Loucy (cell line): ENCODE data around the gene PRKCE.

Source experiments
- H2AFZ ChIP-seq: fragments of 200-600 bp; sonication (generic); 2 replicates; pipeline ENCODE4 v1.6.0; 2016; ENCODE audit warnings: antibody characterized with exemption, mild to moderate bottlenecking, low read length, moderate library complexity
- H3F3A ChIP-seq: fragments of 200-600 bp; 2 replicates; pipeline ENCODE4 v1.6.0; 2016; ENCODE audit warnings: antibody characterized with exemption, low read depth, mild to moderate bottlenecking
- H3K27me3 ChIP-seq: fragments of 200-600 bp; sonication (generic); 2 replicates; pipeline ENCODE4 v1.6.1; 2014; ENCODE audit warnings: low read length, mild to moderate bottlenecking; ENCODE audit not compliant: insufficient read depth, poor library complexity, severe bottlenecking
- H3K36me3 ChIP-seq: fragments of 200-600 bp; sonication (generic); 2 replicates; pipeline ENCODE4 v1.6.1; 2016; ENCODE audit warnings: low read length; ENCODE audit not compliant: insufficient read depth
- H3K4me1 ChIP-seq: fragments of 200-600 bp; sonication (generic); 2 replicates; pipeline ENCODE4 v1.5.1; 2014; ENCODE audit warnings: low read length, mild to moderate bottlenecking; ENCODE audit not compliant: insufficient read depth, poor library complexity, severe bottlenecking
- H3K4me2 ChIP-seq: fragments of 200-600 bp; sonication (generic); 2 replicates; pipeline ENCODE4 v1.6.0; 2014; ENCODE audit warnings: antibody characterized with exemption, low read length, low read depth, mild to moderate bottlenecking; ENCODE audit not compliant: poor library complexity, severe bottlenecking
- H3K4me3 ChIP-seq: fragments of 200-600 bp; sonication (generic); 2 replicates; pipeline ENCODE4 v1.5.1; 2014; ENCODE audit warnings: low read length, mild to moderate bottlenecking, mixed read lengths; ENCODE audit not compliant: poor library complexity, severe bottlenecking
- H3K79me2 ChIP-seq: fragments of 200-600 bp; sonication (generic); 2 replicates; pipeline ENCODE4 v1.6.1; 2014; ENCODE audit warnings: low read length; ENCODE audit not compliant: insufficient read depth
- H3K9ac ChIP-seq: fragments of 200-600 bp; sonication (generic); 2 replicates; pipeline ENCODE4 v1.6.0; 2014; ENCODE audit warnings: mild to moderate bottlenecking, low read depth, low read length, moderate library complexity; ENCODE audit not compliant: poor library complexity, severe bottlenecking
- H3K9me2 ChIP-seq: fragments of 200-600 bp; sonication (generic); replicated peaks from 2 replicates; pipeline ENCODE4 v1.6.1; 2016; ENCODE audit warnings: low read depth, low read length, mixed read lengths
- H3K9me3 ChIP-seq: fragments of 200-600 bp; sonication (generic); 2 replicates; pipeline ENCODE4 v1.6.1; 2014; ENCODE audit warnings: mild to moderate bottlenecking, antibody characterized with exemption, low read length, low read depth; ENCODE audit not compliant: insufficient read depth
- H4K20me1 ChIP-seq: fragments of 200-600 bp; sonication (generic); 2 replicates; pipeline ENCODE4 v1.6.0; 2014; ENCODE audit warnings: antibody characterized with exemption, low read length, mild to moderate bottlenecking; ENCODE audit not compliant: insufficient read depth, poor library complexity, severe bottlenecking
- CTCF ChIP-seq: fragments of 200-600 bp; sonication (generic); conservative IDR thresholded peaks from 2 replicates; pipeline ENCODE4 v1.5.1; 2014; ENCODE audit warnings: mild to moderate bottlenecking, antibody characterized with exemption, low read length
- EZH2phosphoT487 ChIP-seq: fragments of 200-600 bp; IDR thresholded peaks from 2 replicates; pipeline ENCODE4 v1.6.1; 2018; ENCODE audit warnings: antibody characterized with exemption, mild to moderate bottlenecking, moderate library complexity, borderline replicate concordance

Gene PRKCE

GRCh38 chr2:45732946-45733345 lies 81.5 kb downstream of the PRKCE start:
- peaks cover 30% of the 10 kb centered on the region; the same call in 1 of the 2 replicates for H3K79me2 ChIP-seq
- H3K27me3 ChIP-seq, result no peaks in the 10 kb centered on the region
- no peak overlapping the region for H3K4me3 ChIP-seq
- H3K4me2 ChIP-seq, result no peak overlapping the region
- H3F3A ChIP-seq, result no peaks in the 10 kb centered on the region
- no peaks in the 10 kb centered on the region for H4K20me1 ChIP-seq
- no peaks in the 10 kb centered on the region for H3K9me2 ChIP-seq
- no peaks in the 10 kb centered on the region for H3K9me3 ChIP-seq
- H3K4me1 ChIP-seq, result no peaks in the 10 kb centered on the region
- TF ChIP-seq CTCF (no peak), EZH2phosphoT487 (no peak)
- no peaks in the 10 kb centered on the region; the same call in 1 of the 2 replicates for H3K36me3 ChIP-seq
- H3K9ac ChIP-seq, result no peak overlapping the region
- H2AFZ ChIP-seq, result no peak overlapping the region

GRCh38 chr2:45734336-45734735 lies 82.9 kb downstream of the PRKCE start:
- Histone ChIP-seq H3K27me3 (no peaks in the 10 kb centered on the region), H3K79me2 (peaks cover 25% of the 10 kb centered on the region; the same call in 1 of the 2 replicates), H3K4me3 (no peak overlapping the region), H3K9me2 (no peaks in the 10 kb centered on the region), H3F3A (no peaks in the 10 kb centered on the region), H3K9me3 (no peaks in the 10 kb centered on the region), H2AFZ (no peak overlapping the region), H3K36me3 (no peaks in the 10 kb centered on the region; the same call in 1 of the 2 replicates), H3K4me2 (no peak overlapping the region), H3K4me1 (peaks cover under 1% of the 10 kb centered on the region), H3K9ac (no peak overlapping the region), H4K20me1 (no peaks in the 10 kb centered on the region)
- TF ChIP-seq CTCF (no peak), EZH2phosphoT487 (no peak)

GRCh38 chr2:45734952-45735351 lies 83.5 kb downstream of the PRKCE start:
- peaks cover 23% of the 10 kb centered on the region; the same call in 1 of the 2 replicates for H3K79me2 ChIP-seq

More at GRCh38 chr2:45734952-45735351, 83.5 kb downstream of the PRKCE start:
- no peaks in the 10 kb centered on the region; the same call in 1 of the 2 replicates for H3K36me3 ChIP-seq
- no peaks in the 10 kb centered on the region for H3K9me2 ChIP-seq
- H3K9me3 ChIP-seq, result no peaks in the 10 kb centered on the region
- H3K4me2 ChIP-seq, result no peak overlapping the region
- peaks cover 7% of the 10 kb centered on the region for H3K4me1 ChIP-seq
- H3K9ac ChIP-seq, result no peak overlapping the region
- H2AFZ ChIP-seq, result no peak overlapping the region
- H4K20me1 ChIP-seq, result no peaks in the 10 kb centered on the region
- H3F3A ChIP-seq, result no peaks in the 10 kb centered on the region
- H3K4me3 ChIP-seq, result no peak overlapping the region
- TF ChIP-seq CTCF (no peak), EZH2phosphoT487 (no peak)
- H3K27me3 ChIP-seq, result no peaks in the 10 kb centered on the region
